ENCODE measurements around the gene GNB3. TPM values are rescaled to one million over a fixed set of nuclear protein-coding genes. Genes with fewer than 3 reads are reported as not detected.

Gene GNB3
- total RNA-seq, 1 experiment from 2014 or later: 20.7 TPM

DNA sequence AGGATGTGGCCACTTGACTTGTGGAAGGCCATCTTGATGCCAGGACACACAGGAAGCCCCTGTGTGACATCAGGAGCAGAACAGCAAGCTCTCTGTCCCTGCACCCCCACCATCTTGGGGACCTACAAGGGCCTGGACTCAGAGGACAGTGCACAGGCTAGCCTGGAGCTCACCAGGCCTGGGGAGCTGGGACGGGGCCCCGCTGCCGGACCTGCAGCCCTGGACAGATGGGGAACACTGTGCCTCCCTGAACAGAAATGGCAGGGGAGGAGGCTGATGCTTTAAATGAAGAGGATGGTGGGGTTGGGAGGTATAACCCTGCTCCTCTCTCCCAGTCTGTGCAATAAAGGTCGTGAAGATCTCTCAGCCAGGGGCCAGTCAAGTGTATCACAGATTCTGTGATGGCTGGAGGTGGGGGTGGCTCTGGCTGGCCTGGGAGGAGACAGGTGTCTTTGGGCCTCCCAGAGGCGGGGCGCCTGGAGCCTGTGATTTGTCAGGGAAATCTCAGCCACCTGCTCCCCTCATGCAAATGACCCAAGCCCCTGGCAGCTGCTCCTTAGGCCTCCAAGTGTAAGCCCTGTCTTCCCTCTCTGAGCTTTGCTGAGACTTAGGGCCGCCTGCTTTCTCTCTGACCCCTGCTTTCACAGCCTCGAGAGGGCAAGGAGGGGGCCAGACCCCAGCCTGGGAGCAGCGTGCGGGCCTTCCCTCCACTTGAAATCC, 1.1 kb upstream of the GNB3 start:
- intact Hi-C loops (cut with micrococcal nuclease; ENCODE audit: unreplicated experiment): no loop called here
- ChIA-PET POLR2A (ENCODE audit: low non-redundant PET) (no interaction called here), CTCF (no interaction called here)
- Histone ChIP-seq H3K27ac (ENCODE audit: low read depth, low read length, poor library complexity, severe bottlenecking) (no peak overlapping the region), H3K36me3 (ENCODE audit: insufficient read depth, low read length, poor library complexity, severe bottlenecking) (peaks cover 40% of the 10 kb centered on the region), H3K27me3 (replicated peaks; ENCODE audit: insufficient read depth, low read depth, low read length, poor library complexity) (no peaks in the 10 kb centered on the region), H3K4me1 (ENCODE audit: insufficient read depth, low read length, poor library complexity, severe bottlenecking) (no peaks in the 10 kb centered on the region), H3K9me3 (ENCODE audit: low read depth, low read length, poor library complexity, severe bottlenecking) (no peaks in the 10 kb centered on the region), H3K4me3 (ENCODE audit: low read depth, low read length, poor library complexity, severe bottlenecking) (no peak overlapping the region)
- BruUV-seq (replicated peaks): TSS peak; percentile 45
- DNase-seq (ENCODE audit: low spot score): no peak
- TF ChIP-seq EZH2 (IDR thresholded peaks at IDR 0.05; ENCODE audit: borderline replicate concordance, low read depth, low read length, poor library complexity, severe bottlenecking): no peak
- TF ChIP-seq, protein P1, sequence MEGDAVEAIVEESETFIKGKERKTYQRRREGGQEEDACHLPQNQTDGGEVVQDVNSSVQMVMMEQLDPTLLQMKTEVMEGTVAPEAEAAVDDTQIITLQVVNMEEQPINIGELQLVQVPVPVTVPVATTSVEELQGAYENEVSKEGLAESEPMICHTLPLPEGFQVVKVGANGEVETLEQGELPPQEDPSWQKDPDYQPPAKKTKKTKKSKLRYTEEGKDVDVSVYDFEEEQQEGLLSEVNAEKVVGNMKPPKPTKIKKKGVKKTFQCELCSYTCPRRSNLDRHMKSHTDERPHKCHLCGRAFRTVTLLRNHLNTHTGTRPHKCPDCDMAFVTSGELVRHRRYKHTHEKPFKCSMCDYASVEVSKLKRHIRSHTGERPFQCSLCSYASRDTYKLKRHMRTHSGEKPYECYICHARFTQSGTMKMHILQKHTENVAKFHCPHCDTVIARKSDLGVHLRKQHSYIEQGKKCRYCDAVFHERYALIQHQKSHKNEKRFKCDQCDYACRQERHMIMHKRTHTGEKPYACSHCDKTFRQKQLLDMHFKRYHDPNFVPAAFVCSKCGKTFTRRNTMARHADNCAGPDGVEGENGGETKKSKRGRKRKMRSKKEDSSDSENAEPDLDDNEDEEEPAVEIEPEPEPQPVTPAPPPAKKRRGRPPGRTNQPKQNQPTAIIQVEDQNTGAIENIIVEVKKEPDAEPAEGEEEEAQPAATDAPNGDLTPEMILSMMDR (conservative IDR thresholded peaks at IDR 0.05; ENCODE audit: low read depth, low read length): no peak

- H3K4me3 ChIP-seq (ENCODE audit: low read depth, low read length, poor library complexity, severe bottlenecking): no peak overlapping the region
- DNase-seq (ENCODE audit: low spot score): no peak
- intact Hi-C loops (cut with micrococcal nuclease; ENCODE audit: unreplicated experiment): no loop called here
- no peaks in the 10 kb centered on the region for H3K27me3 ChIP-seq (replicated peaks; ENCODE audit: insufficient read depth, low read depth, low read length, poor library complexity)
- H3K9me3 ChIP-seq (ENCODE audit: low read depth, low read length, poor library complexity, severe bottlenecking): no peaks in the 10 kb centered on the region
- H3K27ac ChIP-seq (ENCODE audit: low read depth, low read length, poor library complexity, severe bottlenecking): no peak overlapping the region
- POLR2A ChIA-PET (ENCODE audit: low non-redundant PET): no interaction called here
- H3K4me1 ChIP-seq (ENCODE audit: insufficient read depth, low read length, poor library complexity, severe bottlenecking): no peaks in the 10 kb centered on the region
- CTCF ChIA-PET: no interaction called here
- H3K36me3 ChIP-seq (ENCODE audit: insufficient read depth, low read length, poor library complexity, severe bottlenecking): peaks cover 43% of the 10 kb centered on the region
- no peak for TF ChIP-seq EZH2 (IDR thresholded peaks at IDR 0.05; ENCODE audit: borderline replicate concordance, low read depth, low read length, poor library complexity, severe bottlenecking)
- TF ChIP-seq, protein P1 (conservative IDR thresholded peaks at IDR 0.05; ENCODE audit: low read depth, low read length): no peak
- BruUV-seq (replicated peaks): no TSS peak
Measured at GRCh38 chr12:6840330-6840729, 395 bp upstream of the GNB3 start.

GRCh38 chr12:6842075-6842474, 1.4 kb downstream of the GNB3 start:
- intact Hi-C loops (cut with micrococcal nuclease; ENCODE audit: unreplicated experiment): no loop called here
- no peak overlapping the region for H3K27ac ChIP-seq (ENCODE audit: low read depth, low read length, poor library complexity, severe bottlenecking)
- CTCF ChIA-PET: no interaction called here
- peaks cover 51% of the 10 kb centered on the region for H3K36me3 ChIP-seq (ENCODE audit: insufficient read depth, low read length, poor library complexity, severe bottlenecking)
- H3K27me3 ChIP-seq (replicated peaks; ENCODE audit: insufficient read depth, low read depth, low read length, poor library complexity): no peaks in the 10 kb centered on the region
- no peak overlapping the region for H3K4me3 ChIP-seq (ENCODE audit: low read depth, low read length, poor library complexity, severe bottlenecking)
- TF ChIP-seq, protein P1 (conservative IDR thresholded peaks at IDR 0.05; ENCODE audit: low read depth, low read length): no peak
- no peak for TF ChIP-seq EZH2 (IDR thresholded peaks at IDR 0.05; ENCODE audit: borderline replicate concordance, low read depth, low read length, poor library complexity, severe bottlenecking)
- POLR2A ChIA-PET (ENCODE audit: low non-redundant PET): interaction anchor here (0.9 kb wide), 1 partner anchor 10 kb away, joined by 5 read pairs; the partner anchor contains the start of gene USP5
- DNase-seq (ENCODE audit: low spot score): no peak
- no peaks in the 10 kb centered on the region for H3K4me1 ChIP-seq (ENCODE audit: insufficient read depth, low read length, poor library complexity, severe bottlenecking)
- no TSS peak for BruUV-seq (replicated peaks)
- no peaks in the 10 kb centered on the region for H3K9me3 ChIP-seq (ENCODE audit: low read depth, low read length, poor library complexity, severe bottlenecking)

All from A673 (cell line).